ENCODE measurements around the gene RGL1. TPM values are rescaled to one million over a fixed set of nuclear protein-coding genes. Genes with fewer than 3 reads are reported as not detected.

RGL1 gene
- total RNA-seq, 1 donor from 2014 or later: 0.26 TPM

DNA sequence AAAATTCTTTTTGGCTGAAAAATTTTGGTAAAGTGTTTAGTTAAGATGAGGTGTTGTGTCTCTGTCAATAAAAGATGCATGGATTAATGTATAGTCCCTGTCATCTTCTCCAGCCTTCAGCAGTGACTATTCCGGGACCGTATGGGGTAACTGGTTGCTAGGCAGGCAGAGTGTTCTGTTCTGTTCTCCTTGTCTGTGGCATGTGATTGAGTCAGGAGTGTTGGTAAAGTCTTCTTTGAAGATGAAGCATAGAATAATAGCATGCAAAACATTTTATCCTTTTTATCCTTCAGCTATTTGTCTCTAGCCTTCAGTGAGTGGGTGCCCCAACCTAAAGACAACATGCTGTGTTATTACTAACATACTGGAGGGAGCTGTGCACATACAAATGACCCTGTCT is 74.6 kb downstream of the RGL1 start:
- FAIRE-seq (no peak), DNase-seq (ENCODE audit: low read depth) (no peak)
- TF ChIP-seq, protein P1, sequence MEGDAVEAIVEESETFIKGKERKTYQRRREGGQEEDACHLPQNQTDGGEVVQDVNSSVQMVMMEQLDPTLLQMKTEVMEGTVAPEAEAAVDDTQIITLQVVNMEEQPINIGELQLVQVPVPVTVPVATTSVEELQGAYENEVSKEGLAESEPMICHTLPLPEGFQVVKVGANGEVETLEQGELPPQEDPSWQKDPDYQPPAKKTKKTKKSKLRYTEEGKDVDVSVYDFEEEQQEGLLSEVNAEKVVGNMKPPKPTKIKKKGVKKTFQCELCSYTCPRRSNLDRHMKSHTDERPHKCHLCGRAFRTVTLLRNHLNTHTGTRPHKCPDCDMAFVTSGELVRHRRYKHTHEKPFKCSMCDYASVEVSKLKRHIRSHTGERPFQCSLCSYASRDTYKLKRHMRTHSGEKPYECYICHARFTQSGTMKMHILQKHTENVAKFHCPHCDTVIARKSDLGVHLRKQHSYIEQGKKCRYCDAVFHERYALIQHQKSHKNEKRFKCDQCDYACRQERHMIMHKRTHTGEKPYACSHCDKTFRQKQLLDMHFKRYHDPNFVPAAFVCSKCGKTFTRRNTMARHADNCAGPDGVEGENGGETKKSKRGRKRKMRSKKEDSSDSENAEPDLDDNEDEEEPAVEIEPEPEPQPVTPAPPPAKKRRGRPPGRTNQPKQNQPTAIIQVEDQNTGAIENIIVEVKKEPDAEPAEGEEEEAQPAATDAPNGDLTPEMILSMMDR (IDR thresholded peaks at IDR 0.05; ENCODE audit: insufficient read depth, low read length, severe bottlenecking): no peak
- no peaks in the 10 kb centered on the region for H3K36me3 ChIP-seq (ENCODE audit: control insufficient read depth, insufficient read depth, low read length)
- H3K4me3 ChIP-seq (ENCODE audit: low read depth, low read length): no peak overlapping the region
- H3K27me3 ChIP-seq (ENCODE audit: control insufficient read depth, insufficient read depth, low read length): no peaks in the 10 kb centered on the region

DNA sequence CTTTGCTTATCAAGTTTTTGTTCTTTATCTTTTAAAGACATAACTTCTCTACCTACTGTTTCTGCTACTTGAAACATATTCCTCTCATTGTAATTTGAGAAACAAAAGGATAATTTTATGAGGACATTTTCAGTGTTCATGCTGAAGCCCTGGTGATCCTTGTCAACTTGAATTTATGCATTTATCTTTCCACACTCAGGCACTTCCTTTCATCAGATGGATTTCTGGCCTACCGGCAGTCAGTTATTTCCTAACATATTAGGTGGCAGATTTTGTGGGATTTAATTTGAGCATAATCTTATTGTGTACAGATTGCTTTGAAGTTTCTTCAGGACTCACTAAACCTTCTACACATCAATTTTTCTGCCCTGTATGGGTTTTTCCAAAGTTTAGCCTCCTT is 75.0 kb downstream of the RGL1 start:
- TF ChIP-seq, protein P1 (IDR thresholded peaks at IDR 0.05; ENCODE audit: insufficient read depth, low read length, severe bottlenecking): no peak
- H3K4me3 ChIP-seq (ENCODE audit: low read depth, low read length): no peak overlapping the region
- DNase-seq (ENCODE audit: low read depth) (no peak), FAIRE-seq (no peak)
- H3K36me3 ChIP-seq (ENCODE audit: control insufficient read depth, insufficient read depth, low read length): no peaks in the 10 kb centered on the region
- no peaks in the 10 kb centered on the region for H3K27me3 ChIP-seq (ENCODE audit: control insufficient read depth, insufficient read depth, low read length)

DNA sequence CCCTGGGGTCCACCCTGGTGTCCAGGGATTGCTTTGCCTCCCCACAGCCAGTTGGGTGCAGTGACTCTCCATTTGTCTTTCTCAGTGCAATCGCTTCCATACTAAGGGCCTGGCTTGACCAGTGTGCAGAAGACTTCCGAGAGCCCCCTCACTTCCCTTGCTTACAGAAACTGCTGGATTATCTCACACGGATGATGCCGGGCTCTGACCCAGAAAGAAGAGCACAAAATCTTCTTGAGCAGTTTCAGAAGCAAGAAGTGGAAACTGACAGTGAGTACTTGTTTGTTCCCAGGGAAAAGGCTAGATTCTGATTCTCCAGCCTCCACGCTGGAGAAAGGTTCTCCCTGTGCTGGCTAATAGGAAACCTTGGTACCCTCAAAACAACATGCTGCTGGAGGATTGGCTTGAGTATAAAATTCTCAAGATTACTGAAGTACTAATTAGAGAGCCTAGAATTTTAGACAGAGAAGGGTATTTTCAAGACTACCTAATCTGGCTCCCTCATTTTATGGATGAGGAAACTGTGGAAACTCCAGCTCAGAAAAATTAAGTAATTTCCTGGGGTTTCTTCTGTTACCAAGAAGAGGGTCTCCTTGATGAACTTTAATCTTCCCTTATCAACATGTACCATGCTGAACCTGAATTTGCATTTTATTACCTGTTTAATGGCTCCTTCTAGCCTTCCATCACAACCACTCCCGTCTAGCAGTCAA is 75.8 kb downstream of the RGL1 start:
- no peaks in the 10 kb centered on the region for H3K27me3 ChIP-seq (ENCODE audit: control insufficient read depth, insufficient read depth, low read length)
- no peak overlapping the region for H3K4me3 ChIP-seq (ENCODE audit: low read depth, low read length)
- no peak for FAIRE-seq
- H3K36me3 ChIP-seq (ENCODE audit: control insufficient read depth, insufficient read depth, low read length): no peaks in the 10 kb centered on the region
- TF ChIP-seq, protein P1 (IDR thresholded peaks at IDR 0.05; ENCODE audit: insufficient read depth, low read length, severe bottlenecking): no peak
- DNase-seq (ENCODE audit: low read depth): no peak

DNA sequence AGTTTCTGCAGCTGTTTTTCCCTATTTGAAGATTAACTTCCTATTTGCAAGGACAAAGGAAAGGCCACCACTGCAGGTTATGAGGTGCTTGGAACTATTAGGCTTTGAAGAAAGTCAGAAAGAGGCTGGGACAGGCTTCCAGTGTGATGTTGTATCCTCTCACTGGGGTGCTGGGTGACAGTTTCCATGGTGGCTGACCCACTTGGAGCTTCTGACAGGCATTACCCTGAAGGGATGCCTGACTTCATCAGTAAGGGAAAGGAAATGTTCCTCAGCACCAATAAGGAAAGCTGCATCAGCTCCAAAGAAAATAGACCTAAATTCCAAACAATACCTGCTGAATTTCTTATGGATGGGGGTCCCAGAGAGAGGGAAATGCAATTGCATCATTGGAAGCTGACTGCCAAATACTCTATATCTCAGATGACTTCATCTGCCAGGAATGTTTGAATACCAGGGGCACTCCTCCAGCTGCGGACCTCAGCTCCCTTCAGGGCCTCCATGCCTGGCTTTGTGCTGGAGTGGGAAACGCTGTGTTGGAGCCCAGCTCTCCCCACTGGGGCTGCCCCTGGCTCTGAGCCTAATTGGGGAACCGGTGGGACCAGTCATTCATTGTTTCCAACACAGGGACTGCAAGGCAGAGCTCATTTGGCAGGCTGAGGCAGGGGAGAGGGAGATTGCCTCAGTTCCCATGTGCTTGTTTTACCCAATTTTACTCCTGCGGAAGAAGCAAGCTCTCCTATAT is 76.6 kb downstream of the RGL1 start:
- TF ChIP-seq, protein P1 (IDR thresholded peaks at IDR 0.05; ENCODE audit: insufficient read depth, low read length, severe bottlenecking): no peak
- no peak for FAIRE-seq
- Histone ChIP-seq H3K27me3 (ENCODE audit: control insufficient read depth, insufficient read depth, low read length) (no peaks in the 10 kb centered on the region), H3K36me3 (ENCODE audit: control insufficient read depth, insufficient read depth, low read length) (no peaks in the 10 kb centered on the region), H3K4me3 (ENCODE audit: low read depth, low read length) (no peak overlapping the region)
- DNase-seq (ENCODE audit: low read depth): peak; percentile 84

DNA sequence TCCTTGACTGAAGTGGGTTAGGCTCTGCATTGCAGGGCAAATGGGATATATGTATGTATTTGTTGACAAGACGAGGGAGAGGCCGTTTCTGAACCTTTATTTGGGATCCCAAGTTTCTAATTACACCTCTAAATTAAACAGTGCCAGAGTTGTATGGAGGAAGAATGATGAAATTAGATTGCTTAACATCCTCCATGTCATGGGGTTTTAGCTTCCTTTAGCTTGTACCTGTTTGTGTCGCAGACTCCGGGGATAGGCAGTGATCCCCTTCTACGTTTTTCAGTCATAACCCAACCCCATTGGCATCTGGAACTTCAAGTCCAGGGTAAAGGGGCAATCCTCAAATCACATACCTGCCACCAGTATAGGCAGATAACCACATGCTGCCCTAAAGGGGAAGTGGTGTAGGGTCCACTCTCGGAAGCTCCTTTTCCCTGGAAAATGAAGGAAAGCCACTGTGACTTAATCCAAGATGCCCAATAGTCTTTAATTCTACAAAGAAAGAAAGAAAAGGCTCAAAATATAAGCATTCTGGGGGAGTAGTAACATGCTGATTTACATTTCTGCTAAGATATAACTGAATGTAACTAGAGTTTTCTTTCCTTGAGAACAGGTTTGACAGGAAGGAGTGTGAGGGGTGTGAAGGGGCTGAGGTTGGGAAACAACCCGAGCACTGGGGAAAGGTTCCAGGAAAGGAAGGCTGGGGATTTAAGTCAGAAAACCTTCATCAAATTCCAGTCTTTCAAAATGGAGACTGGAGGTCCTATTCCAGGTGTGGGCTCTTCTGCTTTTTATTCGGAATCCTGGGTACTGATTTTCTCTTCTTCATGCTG is 77.6 kb downstream of the RGL1 start:
- H3K27me3 ChIP-seq (ENCODE audit: control insufficient read depth, insufficient read depth, low read length): no peaks in the 10 kb centered on the region
- no peaks in the 10 kb centered on the region for H3K36me3 ChIP-seq (ENCODE audit: control insufficient read depth, insufficient read depth, low read length)
- H3K4me3 ChIP-seq (ENCODE audit: low read depth, low read length): no peak overlapping the region
- FAIRE-seq: no peak
- DNase-seq (ENCODE audit: low read depth): peak; percentile 55
- TF ChIP-seq, protein P1 (IDR thresholded peaks at IDR 0.05; ENCODE audit: insufficient read depth, low read length, severe bottlenecking): no peak

Measured in bronchial epithelial cell (primary cell).